ENCODE results near the gene BTRC.

BTRC gene

DNA sequence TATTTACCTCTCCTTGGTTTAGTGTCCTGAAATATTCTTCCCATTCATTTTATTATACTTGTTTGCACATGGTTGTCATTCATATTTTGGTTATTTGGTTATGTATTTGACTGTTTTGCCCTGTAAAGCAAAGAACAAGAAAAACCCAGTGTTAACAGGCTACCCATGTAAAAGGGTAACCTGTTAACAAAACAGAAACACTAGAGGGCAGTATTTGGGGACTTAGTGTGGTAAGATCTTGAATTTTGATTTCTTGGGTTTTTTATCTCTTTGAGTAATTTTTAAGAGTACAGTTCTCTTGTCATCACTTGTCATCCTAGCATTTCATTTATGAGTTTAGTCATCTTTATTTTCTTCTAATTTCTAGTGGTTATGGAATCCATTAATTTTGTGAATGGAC is 182.8 kb downstream of the BTRC start:
- no peak for DNase-seq (ENCODE audit: low read depth)

DNA sequence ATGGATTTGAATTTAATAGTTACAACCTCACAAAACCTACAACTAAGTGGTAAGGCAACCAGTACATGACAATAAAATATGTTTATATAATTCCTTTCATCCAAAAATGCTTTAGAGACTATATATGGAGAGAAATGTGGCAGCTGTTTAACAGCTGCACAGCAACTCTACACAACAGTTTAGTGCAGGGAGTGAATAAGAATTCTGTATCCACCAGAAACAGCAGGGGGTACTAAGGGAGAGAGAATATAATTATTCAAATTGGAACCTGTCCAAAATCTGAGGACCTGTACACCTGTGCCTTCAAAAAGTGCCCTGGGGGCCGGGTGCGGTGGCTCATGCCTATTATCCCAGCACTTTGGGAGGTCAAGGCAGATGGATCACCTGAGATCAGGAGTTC is 184.5 kb downstream of the BTRC start:
- DNase-seq (ENCODE audit: low read depth), result no peak

DNA sequence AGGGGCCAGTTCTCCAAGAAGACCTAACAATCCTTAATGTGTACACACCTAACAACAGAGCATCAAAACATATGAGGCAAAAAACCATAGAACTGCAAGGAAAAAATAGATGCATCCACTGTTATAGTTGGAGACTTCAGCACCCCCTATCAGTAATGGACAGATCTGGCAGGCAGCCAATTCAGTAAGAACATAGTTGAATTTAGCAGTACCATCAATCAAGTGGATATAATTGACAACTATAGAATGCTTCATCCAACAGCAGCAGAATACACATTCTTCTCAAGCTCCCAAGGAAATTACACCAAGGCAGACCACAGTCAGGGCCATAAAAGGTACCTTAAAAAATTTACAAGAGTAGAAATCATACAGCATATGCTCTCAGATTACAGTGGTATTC is 191.9 kb downstream of the BTRC start:
- no peak for DNase-seq (ENCODE audit: low read depth)

DNA sequence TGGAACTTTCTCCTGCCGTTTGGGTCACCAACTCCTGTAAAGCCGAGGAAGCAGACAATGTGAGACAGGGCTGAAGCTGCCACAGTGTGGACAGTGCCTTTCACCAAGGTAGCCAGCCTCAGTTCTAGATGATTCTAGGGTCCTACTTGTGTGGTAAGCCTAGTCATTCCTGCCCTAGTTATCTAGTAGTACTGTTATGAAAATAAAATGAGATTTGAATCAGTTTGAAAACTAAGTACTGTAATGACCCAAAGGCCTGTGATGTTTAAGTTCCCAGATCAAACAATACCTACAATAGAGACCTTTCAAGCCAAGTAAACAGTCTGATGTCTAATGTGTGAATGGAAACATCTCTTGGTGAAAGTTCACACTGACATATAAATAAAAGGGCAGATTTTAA is 197.0 kb downstream of the BTRC start:
- no peak for DNase-seq (ENCODE audit: low read depth)

- DNase-seq (ENCODE audit: low read depth), result no peak
Observed at GRCh38 chr10:101552442-101552841, 198.5 kb downstream of the BTRC start.

DNA sequence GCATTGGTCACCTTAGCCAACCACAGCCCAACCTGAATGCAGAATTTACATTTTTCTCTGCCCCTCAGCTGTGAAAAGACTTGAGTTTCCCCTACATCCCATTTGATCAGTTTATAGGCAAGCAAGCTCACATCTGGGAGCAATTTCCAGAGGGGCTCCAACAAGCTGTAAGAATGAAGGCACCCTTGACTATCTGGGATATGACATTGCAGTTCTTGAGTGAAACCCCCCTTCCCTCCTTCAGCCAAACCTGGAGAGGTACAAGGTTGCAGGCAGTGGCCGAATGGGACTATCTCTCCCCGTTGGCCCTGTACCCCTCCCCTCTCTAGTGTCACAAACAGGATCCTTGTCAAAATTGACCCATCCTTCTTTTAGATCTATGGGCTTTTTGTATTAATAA is 203.6 kb downstream of the BTRC start:
- DNase-seq (ENCODE audit: low read depth), result no peak

GRCh38 chr10:101558204-101558603 is 204.2 kb downstream of the BTRC start:
- DNase-seq (ENCODE audit: low read depth), result no peak

DNA sequence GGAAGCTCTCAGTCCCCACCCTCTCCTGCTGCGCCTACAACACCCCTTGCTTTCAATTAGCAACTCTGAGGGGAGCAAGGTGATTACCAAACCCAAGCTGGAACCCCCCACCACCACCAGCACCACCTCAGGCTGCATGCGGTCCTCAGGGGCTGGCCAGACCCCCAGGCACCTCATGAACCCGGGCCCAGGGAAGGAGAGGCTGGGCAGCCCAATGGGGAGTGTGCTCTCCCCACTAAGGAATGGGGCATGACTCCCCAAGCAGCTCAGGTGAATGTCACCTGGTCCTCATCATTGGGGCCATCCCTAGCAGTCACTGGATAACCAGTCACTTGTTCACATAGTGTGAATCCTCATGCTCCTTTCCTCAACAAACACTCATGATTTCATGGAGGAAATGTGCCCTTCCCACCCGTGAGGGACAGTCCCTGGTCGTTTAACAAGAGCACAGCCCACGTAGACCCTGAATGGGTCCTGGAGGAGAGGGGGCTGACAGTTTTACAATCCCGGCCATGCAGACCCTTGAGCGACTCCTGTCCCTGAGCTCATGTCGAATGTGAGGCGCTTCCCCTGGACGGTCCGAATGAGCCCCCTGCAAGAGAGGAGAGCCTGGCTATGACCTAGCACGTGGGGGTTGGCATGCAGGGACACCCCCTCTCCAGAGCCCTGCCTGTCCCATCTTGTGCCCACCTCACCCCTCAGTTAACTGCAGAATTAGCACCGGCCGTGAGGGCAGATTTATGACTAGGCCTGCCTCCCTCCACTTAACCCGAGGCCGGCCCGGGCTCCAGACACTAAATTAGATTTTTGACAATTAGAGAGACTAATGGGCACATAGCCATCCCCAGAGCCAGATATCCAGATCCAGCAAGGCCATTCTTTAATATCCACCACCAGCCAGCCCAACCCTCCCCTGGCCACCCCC is 205.0 kb downstream of the BTRC start:
- DNase-seq (ENCODE audit: low read depth), result no peak

DNA sequence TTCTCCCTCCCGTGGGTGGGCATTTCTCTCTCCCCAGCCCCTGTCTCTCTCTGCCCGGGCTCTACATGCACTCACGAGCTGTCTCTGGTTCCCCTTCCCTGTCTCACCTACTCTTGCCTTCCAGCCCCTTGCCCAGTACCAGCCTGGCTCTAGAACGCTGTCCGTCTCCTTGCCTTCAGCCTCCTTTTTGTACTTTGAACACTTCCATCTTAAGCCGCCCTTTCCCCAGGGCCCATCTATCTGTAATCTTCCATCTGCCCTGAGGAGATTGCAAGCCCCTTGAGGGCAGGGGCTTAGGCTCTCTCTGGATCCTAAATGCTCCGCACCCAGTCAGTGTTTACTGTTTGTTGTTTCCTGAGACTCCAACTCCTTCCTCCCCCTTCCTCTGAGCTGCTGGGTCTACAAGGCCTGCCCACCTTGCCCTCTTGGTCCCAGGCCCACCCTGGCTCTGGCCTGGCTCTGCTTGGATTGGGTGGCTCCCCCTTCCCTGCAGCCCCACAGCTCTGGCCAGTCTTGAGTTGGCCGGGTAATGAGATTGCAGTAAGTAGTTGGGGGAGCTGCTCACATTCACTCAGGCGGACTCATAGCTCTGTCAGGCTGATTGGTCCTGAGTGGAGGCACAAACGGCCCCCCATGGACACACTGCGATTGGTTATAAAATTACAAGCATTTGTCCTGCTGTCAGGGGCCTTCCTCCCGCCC is 205.8 kb downstream of the BTRC start:
- DNase-seq (ENCODE audit: low read depth), result no peak

DNA sequence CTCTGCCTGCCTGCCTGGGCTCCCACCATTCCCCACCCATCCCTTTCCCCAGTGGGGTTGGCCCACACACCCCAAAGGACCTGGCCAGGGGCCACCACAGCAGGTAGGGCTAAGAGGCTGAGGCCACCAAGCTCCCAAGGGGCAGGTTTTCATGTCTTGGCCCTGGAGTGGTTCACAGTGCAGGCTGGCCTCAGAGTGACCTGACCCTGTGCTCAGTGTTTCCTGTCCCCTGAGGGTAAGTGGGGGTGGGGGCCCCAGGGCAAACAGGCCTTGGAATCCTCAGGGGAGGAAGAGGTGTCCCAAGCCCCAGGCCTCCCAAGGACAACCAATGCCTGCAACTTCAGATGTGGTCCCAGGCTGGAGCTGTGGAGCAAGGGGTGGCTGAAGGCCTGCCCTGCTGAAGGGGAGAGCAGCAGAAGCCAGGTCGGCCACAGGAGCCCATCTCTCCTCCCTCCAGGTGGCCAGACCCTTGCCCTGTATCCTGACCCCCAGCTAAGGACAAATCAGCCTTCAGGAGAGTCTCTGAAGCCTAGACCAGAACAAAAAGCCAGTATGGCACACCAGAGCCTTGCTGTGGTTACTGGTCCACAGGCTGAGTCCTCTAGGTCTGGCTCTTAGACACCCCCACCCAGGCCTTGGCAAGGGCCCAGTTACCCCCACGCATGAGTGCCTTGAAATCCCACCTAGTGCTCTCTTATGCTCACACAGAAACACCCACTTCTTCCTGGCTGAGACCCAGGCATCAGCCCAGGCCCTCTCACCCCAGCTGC is 206.5 kb downstream of the BTRC start:
- DNase-seq (ENCODE audit: low read depth), result no peak

DNA sequence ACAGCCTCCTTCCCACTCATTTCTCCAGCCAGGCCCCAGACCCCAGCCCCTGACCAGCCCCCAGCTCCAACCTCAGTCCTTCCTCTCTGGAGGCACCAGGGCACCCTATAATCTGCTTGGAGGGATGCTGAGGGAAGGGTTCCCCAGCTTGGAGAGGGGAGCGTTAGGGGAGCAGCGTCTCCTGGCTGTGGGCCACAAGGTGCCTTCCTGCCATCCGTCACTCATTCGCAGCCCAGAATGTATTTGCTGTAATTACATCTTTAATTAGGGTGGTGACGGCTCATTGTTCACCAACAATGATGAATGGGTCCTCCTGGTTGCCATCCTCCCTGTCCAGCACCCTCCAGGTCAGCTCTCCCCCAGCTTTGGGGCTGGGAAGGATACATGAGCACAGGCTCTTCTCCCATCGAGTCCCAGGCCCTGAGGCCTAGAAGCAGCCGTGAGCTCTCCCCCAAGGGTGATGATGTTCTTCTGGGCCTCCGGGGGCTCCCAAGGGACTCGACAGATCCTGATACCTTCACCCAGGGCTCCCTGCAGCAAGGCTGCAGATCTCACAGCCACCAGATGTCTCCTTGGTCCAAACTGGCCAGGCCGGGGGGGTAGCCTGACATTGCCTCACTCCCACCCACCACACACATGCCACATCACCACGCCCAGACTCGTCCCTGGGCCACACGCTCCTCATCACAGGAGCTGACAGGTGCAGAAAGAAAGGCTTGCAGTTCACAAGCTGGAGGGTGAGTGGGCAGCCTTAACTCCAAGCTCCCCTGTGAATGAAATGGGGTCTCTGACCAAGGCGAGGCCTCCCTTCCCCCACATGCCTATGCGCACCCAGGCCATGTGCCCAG is 207.3 kb downstream of the BTRC start:
- DNase-seq (ENCODE audit: low read depth), result no peak

- no peak for DNase-seq (ENCODE audit: low read depth)
Observed at GRCh38 chr10:101562231-101562630, 208.3 kb downstream of the BTRC start.

- no peak for DNase-seq (ENCODE audit: low read depth)
Observed at GRCh38 chr10:101563007-101563406, 209.0 kb downstream of the BTRC start.

- DNase-seq (ENCODE audit: low read depth), result no peak
Observed at GRCh38 chr10:101563497-101564040, 209.6 kb downstream of the BTRC start.

DNA sequence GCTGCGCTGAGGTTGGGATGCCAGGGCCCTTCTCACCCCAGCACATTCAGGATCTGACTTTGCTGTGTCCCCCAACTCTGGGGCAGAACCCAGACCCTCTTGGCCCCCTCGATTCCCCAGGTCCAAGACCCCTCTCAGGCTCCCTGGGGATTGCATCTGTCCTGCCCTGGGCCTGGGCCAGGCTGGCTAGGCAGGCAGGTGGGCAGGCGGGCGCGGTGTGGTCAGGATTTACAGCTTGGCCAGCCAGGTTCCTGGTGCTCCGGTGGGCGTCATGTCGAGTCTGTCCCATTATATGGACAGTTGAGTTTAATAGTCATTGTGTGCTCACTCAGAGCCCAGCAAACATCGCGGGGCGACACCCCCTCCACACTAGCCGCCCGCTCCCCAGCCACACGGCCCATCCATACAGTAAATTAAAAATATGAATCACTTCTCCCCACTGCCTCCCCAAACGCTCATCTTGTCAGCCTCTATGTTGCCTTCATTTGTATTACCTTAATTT is 210.6 kb downstream of the BTRC start:
- no peak for DNase-seq (ENCODE audit: low read depth)

- DNase-seq (ENCODE audit: low read depth), result no peak
Observed at GRCh38 chr10:101565370-101565900, 211.5 kb downstream of the BTRC start.

GRCh38 chr10:101565936-101566332 is 212.0 kb downstream of the BTRC start:
- DNase-seq (ENCODE audit: low read depth), result no peak

- DNase-seq (ENCODE audit: low read depth), result no peak
Observed at GRCh38 chr10:101566333-101567164, 212.6 kb downstream of the BTRC start.

DNA sequence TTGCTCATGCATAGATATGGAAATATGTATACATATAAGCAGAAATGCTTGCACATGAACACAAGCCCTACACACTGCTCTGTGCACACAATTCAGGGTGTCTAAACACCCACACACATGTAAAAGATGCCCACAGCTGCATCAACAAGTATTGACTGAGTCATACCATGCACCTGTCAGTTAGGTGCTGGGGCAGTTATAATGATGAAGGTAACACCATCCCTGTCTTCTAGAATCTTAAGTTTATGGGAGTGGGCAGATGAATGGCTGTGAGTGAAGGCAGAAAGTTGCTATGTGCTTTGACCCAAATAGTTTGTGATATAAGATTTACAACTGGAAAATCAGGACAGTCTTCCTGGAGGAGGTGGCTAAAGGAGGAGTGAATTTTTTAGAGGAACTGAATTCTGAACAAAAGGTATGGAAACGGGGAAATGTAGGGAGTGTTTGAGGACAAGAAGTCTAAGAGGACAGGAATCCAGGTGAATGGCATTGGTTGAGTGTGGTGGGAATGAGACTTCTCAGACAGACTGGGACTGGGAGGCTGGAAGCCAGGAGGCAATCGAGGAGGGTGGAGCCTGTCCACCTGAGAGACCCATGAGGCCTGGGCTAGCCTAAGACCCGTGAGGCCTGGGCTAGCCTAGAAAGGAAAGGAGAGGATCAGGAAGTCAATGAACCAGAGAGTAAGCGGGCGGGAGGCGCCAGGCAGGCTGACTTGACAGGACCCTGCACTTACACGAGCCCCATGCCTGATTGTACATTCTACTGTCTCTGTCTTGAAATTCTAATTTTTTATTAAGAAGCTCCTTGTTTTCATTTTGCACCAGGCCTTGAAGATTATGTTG is 213.4 kb downstream of the BTRC start:
- no peak for DNase-seq (ENCODE audit: low read depth)
